AG09309 (cell line): Measurements from ENCODE around the gene UNC93B1.
A peak's percentile ranks its signal among the peaks of the same experiment; 100 is the strongest.

ENCODE experiments used
- DNase-seq: peaks from one replicate; pipeline ENCODE4 v3.0.0-alpha.2; 2010; ENCODE audit warnings: low read depth
- H3K4me3 ChIP-seq: 2 replicates; pipeline ENCODE4 v1.5.1; 2011; ENCODE audit warnings: mild to moderate bottlenecking, low read depth, low read length, moderate library complexity; ENCODE audit not compliant: control insufficient read depth
- TF ChIP-seq, protein P1 (sequence below): IDR thresholded peaks from 2 replicates; pipeline ENCODE4 v1.5.1; 2011; ENCODE audit warnings: mild to moderate bottlenecking, low read depth, low read length, inconsistent platforms; ENCODE audit not compliant: insufficient read depth, control insufficient read depth; ENCODE audit errors: missing control alignments

UNC93B1 gene

DNA sequence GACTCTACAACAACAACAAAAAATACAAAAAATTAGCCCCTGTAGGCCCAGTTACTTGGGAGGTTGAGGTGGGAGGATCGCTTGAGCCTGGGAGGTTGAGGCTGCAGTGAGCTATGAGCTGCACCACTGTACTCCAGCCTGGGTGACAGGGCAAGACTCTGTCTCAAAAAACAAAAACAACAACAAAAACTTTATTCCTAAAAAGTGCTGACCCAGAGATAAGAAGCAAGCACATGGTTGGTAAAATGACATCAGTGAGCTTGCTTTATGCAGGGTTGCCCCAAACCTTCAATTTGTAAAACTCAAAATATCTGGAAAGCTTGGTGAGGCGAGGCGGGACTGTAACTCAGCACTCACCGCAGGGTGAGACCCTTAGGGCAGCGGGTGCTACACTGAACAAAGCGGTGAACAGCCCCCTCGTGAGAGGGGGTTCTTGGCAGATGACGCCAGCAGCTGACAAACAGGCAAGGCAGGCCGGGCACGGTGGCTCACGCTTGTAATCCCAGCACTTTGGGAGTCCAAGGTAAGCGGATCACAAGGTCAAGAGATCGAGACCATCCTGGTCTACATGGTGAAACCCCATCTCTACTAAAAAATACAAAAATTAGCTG, 31.5 kb upstream of the UNC93B1 start:
- TF ChIP-seq, protein P1, sequence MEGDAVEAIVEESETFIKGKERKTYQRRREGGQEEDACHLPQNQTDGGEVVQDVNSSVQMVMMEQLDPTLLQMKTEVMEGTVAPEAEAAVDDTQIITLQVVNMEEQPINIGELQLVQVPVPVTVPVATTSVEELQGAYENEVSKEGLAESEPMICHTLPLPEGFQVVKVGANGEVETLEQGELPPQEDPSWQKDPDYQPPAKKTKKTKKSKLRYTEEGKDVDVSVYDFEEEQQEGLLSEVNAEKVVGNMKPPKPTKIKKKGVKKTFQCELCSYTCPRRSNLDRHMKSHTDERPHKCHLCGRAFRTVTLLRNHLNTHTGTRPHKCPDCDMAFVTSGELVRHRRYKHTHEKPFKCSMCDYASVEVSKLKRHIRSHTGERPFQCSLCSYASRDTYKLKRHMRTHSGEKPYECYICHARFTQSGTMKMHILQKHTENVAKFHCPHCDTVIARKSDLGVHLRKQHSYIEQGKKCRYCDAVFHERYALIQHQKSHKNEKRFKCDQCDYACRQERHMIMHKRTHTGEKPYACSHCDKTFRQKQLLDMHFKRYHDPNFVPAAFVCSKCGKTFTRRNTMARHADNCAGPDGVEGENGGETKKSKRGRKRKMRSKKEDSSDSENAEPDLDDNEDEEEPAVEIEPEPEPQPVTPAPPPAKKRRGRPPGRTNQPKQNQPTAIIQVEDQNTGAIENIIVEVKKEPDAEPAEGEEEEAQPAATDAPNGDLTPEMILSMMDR = no peak
- DNase-seq = no peak

DNA sequence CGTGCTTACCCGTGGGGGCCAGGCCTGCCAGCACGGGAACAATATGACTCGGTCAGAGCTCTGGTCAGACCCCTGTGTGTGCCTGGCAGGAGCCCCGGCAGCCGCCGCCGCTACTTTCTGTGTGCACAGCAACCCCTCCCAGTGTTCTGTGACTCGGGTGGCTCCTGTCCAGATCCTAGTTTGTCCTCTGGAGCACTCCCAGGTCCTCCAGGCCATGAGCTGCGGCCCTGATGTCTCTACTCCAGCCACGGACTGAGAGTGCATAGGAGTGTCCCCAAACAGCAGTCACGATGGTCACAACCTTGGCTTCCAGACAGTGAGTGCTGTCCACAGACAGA, 29.8 kb upstream of the UNC93B1 start:
- DNase-seq = no peak
- H3K4me3 ChIP-seq = no peak overlapping the region
- TF ChIP-seq, protein P1 = no peak

More for the DNA sequence above, 31.5 kb upstream of the UNC93B1 start:
- no peak overlapping the region for H3K4me3 ChIP-seq

DNA sequence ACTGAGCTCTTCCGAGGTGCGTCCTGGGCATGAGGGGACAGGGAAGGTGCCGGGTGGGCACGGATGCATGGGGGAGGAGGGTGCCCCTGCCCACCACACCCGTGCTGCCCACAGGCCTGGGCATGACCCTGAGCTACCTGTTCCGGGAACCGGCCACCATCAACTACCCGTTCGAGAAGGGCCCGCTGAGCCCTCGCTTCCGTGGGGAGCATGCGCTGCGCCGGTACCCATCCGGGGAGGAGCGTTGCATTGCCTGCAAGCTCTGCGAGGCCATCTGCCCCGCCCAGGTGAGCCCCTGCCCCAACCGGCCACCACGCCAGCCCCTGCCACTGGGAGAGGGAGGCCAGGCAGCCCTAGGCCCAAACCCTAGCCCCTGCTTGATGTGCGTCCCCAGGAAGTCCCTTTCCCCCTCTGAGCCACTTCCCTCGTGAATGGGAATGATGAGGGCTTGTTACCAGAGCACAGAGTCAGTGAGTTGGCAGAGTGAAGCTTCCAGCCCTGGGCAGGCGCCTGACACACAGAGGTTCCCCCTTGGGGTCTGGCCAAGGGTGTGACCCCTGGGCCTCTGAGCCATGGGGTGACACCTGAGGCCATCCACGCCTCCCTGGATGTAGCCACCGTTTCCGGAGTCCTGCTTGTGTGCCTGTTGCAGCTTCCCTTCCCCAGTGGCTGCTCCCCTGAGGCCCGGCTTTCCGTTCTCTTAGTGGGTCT, 29.3 kb upstream of the UNC93B1 start:
- no peak for DNase-seq
- TF ChIP-seq, protein P1 = no peak
- no peak overlapping the region for H3K4me3 ChIP-seq

DNA sequence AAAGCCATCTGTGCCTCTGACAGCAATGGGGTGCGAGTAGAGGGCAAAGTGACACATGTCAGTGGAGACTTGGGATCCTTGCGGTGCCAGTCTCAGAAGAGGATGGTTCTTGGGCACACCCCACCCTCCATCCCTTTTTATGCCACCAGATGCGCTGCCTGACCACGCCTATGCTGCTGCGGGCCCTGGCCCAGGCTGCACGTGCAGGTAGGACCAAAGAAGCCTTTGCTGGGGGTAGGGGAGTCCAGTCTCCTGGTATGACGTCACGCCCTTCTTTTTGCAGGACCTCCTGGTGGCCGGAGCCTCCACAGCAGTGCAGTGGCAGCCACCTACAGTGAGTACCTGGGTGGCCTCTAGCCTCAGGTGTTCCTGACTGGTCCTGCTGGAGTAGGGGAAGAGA, 28.1 kb upstream of the UNC93B1 start:
- TF ChIP-seq, protein P1 = no peak
- DNase-seq = no peak
- H3K4me3 ChIP-seq = no peak overlapping the region

DNA sequence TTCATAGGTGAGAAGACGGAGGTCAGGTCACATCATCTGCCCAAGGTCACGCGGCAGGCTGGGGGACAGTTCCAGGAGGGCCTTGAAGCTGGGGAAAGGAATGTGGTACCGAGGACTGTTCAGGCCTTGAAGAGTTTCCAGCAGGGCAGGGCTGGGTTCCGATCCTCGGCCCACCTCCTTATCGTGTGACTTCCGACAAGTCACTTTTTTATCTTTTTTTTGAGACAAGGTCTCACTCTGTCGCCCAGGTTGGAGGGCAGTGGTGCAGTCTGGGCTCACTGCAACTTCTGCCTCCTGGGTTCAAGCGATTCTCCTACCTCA, 27.2 kb upstream of the UNC93B1 start:
- peak overlapping the region; percentile 80 for H3K4me3 ChIP-seq
- DNase-seq = no peak
- TF ChIP-seq, protein P1 = no peak

DNA sequence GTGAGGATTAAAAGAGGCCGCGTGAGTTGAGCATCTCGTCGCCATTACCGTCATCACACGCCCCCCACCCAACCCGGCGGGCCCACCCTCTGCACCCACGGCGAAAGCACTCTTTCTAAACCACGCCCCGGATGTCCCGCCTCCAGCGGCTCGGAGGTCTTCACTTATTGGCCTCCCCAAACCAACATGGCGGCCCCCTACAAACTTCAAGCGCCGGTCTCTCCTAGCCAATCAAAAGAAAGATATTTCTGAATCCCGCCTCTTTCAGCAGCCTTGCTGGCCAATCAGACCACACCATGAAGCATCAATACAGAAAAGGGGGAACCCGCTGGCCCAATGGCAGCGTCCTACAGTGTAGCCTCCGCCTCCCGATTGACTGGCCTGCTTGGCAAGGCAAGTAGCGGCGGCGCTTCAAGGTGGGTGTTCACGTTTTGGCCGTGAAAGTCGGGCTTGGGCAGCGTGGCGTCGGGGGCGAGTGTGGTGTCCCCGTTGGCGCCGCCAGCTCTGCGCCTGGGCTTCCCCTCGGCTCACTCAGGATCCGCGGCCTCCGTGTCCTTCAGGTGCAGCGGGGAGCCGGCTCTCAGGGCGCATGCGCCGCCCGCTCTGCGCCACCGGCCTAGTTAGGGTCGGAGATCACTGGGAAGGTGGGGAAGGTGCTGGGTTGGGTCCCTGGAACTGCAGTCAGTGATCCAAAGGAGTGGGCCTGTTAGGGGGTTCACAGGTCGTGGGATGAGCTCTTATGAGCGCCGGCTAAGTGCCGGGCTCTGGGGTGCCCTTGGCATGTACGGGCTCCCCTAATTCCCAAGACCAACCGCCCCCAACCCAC, 26.6 kb upstream of the UNC93B1 start, which contains the start of gene NDUFS8:
TSS of gene NDUFS8 (plus strand) at position 364 of the 826 bp plus-strand sequence. CDS start 1,471 bp downstream, outside the sequence.
- TF ChIP-seq, protein P1 = no peak
- peak; percentile 96 for DNase-seq
- peak within 1 kb of the TSS; percentile 80 for H3K4me3 ChIP-seq
